Measurements from ENCODE around the gene SLC22A12.

SLC22A12 gene

GRCh38 chr11:64570341-64570740 lies 20.7 kb upstream of the SLC22A12 start:
- H3K4me2 ChIP-seq (ENCODE audit: low read depth, low read length, poor library complexity, severe bottlenecking) = no peak overlapping the region
- peaks cover 17% of the 10 kb centered on the region for H3K4me1 ChIP-seq (ENCODE audit: insufficient read depth, low read length, poor library complexity, severe bottlenecking)
- no peaks in the 10 kb centered on the region for H3K27me3 ChIP-seq (ENCODE audit: insufficient read depth, low read length, poor library complexity, severe bottlenecking)
- no peaks in the 10 kb centered on the region for H3K79me2 ChIP-seq (ENCODE audit: insufficient read depth, low read length)
- H2AFZ ChIP-seq (ENCODE audit: low read length) = no peak overlapping the region
- no peaks in the 10 kb centered on the region for H3K9me2 ChIP-seq (replicated peaks; ENCODE audit: low read depth, low read length)
- H3K9me3 ChIP-seq (ENCODE audit: insufficient read depth, low read depth, low read length) = no peaks in the 10 kb centered on the region
- H3K9ac ChIP-seq (ENCODE audit: low read depth, low read length, poor library complexity, severe bottlenecking) = no peak overlapping the region
- H3K4me3 ChIP-seq (ENCODE audit: low read length, poor library complexity, severe bottlenecking) = no peak overlapping the region
- no peaks in the 10 kb centered on the region for H3F3A ChIP-seq (ENCODE audit: low read depth)
- no peaks in the 10 kb centered on the region for H4K20me1 ChIP-seq (ENCODE audit: insufficient read depth, low read length, poor library complexity, severe bottlenecking)
- TF ChIP-seq EZH2phosphoT487 (IDR thresholded peaks at IDR 0.05; ENCODE audit: borderline replicate concordance) (no peak), CTCF (conservative IDR thresholded peaks at IDR 0.05; ENCODE audit: low read length) (no peak)
- no peaks in the 10 kb centered on the region for H3K36me3 ChIP-seq (ENCODE audit: insufficient read depth, low read length)

GRCh38 chr11:64571050-64571409 lies 20.0 kb upstream of the SLC22A12 start:
- Histone ChIP-seq H3K9me3 (ENCODE audit: insufficient read depth, low read depth, low read length) (no peaks in the 10 kb centered on the region), H3F3A (ENCODE audit: low read depth) (no peaks in the 10 kb centered on the region), H3K27me3 (ENCODE audit: insufficient read depth, low read length, poor library complexity, severe bottlenecking) (no peaks in the 10 kb centered on the region), H3K36me3 (ENCODE audit: insufficient read depth, low read length) (no peaks in the 10 kb centered on the region), H3K9ac (ENCODE audit: low read depth, low read length, poor library complexity, severe bottlenecking) (no peak overlapping the region), H3K9me2 (replicated peaks; ENCODE audit: low read depth, low read length) (no peaks in the 10 kb centered on the region), H4K20me1 (ENCODE audit: insufficient read depth, low read length, poor library complexity, severe bottlenecking) (no peaks in the 10 kb centered on the region), H2AFZ (ENCODE audit: low read length) (no peak overlapping the region), H3K4me2 (ENCODE audit: low read depth, low read length, poor library complexity, severe bottlenecking) (no peak overlapping the region), H3K79me2 (ENCODE audit: insufficient read depth, low read length) (no peaks in the 10 kb centered on the region), H3K4me3 (ENCODE audit: low read length, poor library complexity, severe bottlenecking) (no peak overlapping the region), H3K4me1 (ENCODE audit: insufficient read depth, low read length, poor library complexity, severe bottlenecking) (peaks cover 13% of the 10 kb centered on the region)
- no peak for TF ChIP-seq EZH2phosphoT487 (IDR thresholded peaks at IDR 0.05; ENCODE audit: borderline replicate concordance)
- no peak for TF ChIP-seq CTCF (conservative IDR thresholded peaks at IDR 0.05; ENCODE audit: low read length)

GRCh38 chr11:64571410-64572091 lies 19.5 kb upstream of the SLC22A12 start:
- H3K27me3 ChIP-seq (ENCODE audit: insufficient read depth, low read length, poor library complexity, severe bottlenecking) = no peaks in the 10 kb centered on the region
- no peaks in the 10 kb centered on the region for H4K20me1 ChIP-seq (ENCODE audit: insufficient read depth, low read length, poor library complexity, severe bottlenecking)
- no peak overlapping the region for H2AFZ ChIP-seq (ENCODE audit: low read length)
- H3F3A ChIP-seq (ENCODE audit: low read depth) = no peaks in the 10 kb centered on the region
- H3K79me2 ChIP-seq (ENCODE audit: insufficient read depth, low read length) = no peaks in the 10 kb centered on the region
- no peak overlapping the region for H3K4me2 ChIP-seq (ENCODE audit: low read depth, low read length, poor library complexity, severe bottlenecking)
- peaks cover 7% of the 10 kb centered on the region for H3K4me1 ChIP-seq (ENCODE audit: insufficient read depth, low read length, poor library complexity, severe bottlenecking)
- no peaks in the 10 kb centered on the region for H3K36me3 ChIP-seq (ENCODE audit: insufficient read depth, low read length)
- no peak overlapping the region for H3K4me3 ChIP-seq (ENCODE audit: low read length, poor library complexity, severe bottlenecking)
- TF ChIP-seq EZH2phosphoT487 (IDR thresholded peaks at IDR 0.05; ENCODE audit: borderline replicate concordance) (no peak), CTCF (conservative IDR thresholded peaks at IDR 0.05; ENCODE audit: low read length) (no peak)
- no peaks in the 10 kb centered on the region for H3K9me2 ChIP-seq (replicated peaks; ENCODE audit: low read depth, low read length)
- H3K9me3 ChIP-seq (ENCODE audit: insufficient read depth, low read depth, low read length) = no peaks in the 10 kb centered on the region
- H3K9ac ChIP-seq (ENCODE audit: low read depth, low read length, poor library complexity, severe bottlenecking) = no peak overlapping the region

Measured in Loucy (cell line).